Transverse colon (tissue), 4 donors: ENCODE measurements around the gene ANKRD11. TPM values are rescaled to one million over a fixed set of nuclear protein-coding genes. Genes with fewer than 3 reads are reported as not detected.

Experiments used
- DNase-seq: peaks from one replicate; pipeline ENCODE4 v3.0.0-alpha.2; 2019
- H3K27ac ChIP-seq, 4 donors: fragments of 200-600 bp; sonication (generic); 2 replicates each; pipeline ENCODE4 v1.5.1; 2016 to 2018; ENCODE audit warnings: inconsistent platforms in 4 of 4
- H3K27me3 ChIP-seq: fragments of 200-600 bp; sonication (generic); 2 replicates; pipeline ENCODE4 v1.5.1; 2017; ENCODE audit warnings: inconsistent platforms
- H3K36me3 ChIP-seq, 4 donors: fragments of 200-600 bp; sonication (generic); 2 replicates each; pipeline ENCODE4 v1.5.1; 2017 to 2019; ENCODE audit warnings: inconsistent platforms in 4 of 4
- H3K4me1 ChIP-seq, 4 donors: fragments of 200-600 bp; sonication (generic); 2 replicates each; pipeline ENCODE4 v1.5.1; 2017 to 2020; ENCODE audit warnings: inconsistent platforms in 4 of 4
- H3K4me3 ChIP-seq, 4 donors: fragments of 200-600 bp; sonication (generic); 1 replicate in 1 of 4; 2 replicates in 3 of 4; pipeline versions ENCODE4 v1.5.1 to v1.6.1; 2017 to 2019; ENCODE audit warnings: inconsistent platforms in 4 of 4
- H3K9me3 ChIP-seq, 2 donors: fragments of 200-600 bp; sonication (generic); 2 replicates each; pipeline ENCODE4 v1.5.1; 2017 to 2019; ENCODE audit warnings: inconsistent platforms in 2 of 2
- EP300 ChIP-seq: sonication (generic); formaldehyde crosslinking; IDR thresholded peaks from one replicate; pipeline ENCODE4 v1.6.1; 2017; ENCODE audit warnings: antibody characterized with exemption, low read depth
- POLR2A ChIP-seq: fragments of 450-650 bp; IDR thresholded peaks from one replicate; pipeline ENCODE4 v1.6.1; 2016; ENCODE audit warnings: antibody characterized with exemption, mild to moderate bottlenecking, moderate library complexity
- POLR2AphosphoS5 ChIP-seq, 3 donors: sonication (generic); formaldehyde crosslinking; IDR thresholded peaks; one replicate each; pipeline ENCODE4 v1.6.1; 2016; ENCODE audit warnings: antibody characterized with exemption in 3 of 3
- WGBS, 2 donors: methylation state at CpG; one replicate each; pipeline ENCODE4 v1.1.5; 2018; ENCODE audit warnings: low coverage in 1 of 2; 5-methylcytosine and 5-hydroxymethylcytosine counted together
- in situ Hi-C, 4 donors: fragments of 200-750 bp; cut with MboI; loops; one replicate each; pipeline versions ENCODE4 v1.15.0 to v1.15.1; 2017; ENCODE audit warnings: low sequenced_read_pairs in 3 of 4, low pct_ligation_motif_present in 1 of 4, low pct_unique_long_range_greater_than_20kb in 1 of 4
- intact Hi-C: fragments of 100-400 bp; cut with DNase I; formaldehyde crosslinking; loops from one replicate; pipeline ENCODE4 v1.15.1; 2023; ENCODE audit warnings: low total_unique reads
- total RNA-seq, 4 donors: library from RNA; depleted of rRNA; stranded (reverse); fragments of >200 nt; gene quantifications; one replicate each; pipeline ENCODE4 v1.1.0, GENCODE V29; 2016
- TF ChIP-seq, protein P1 (sequence below), 5 experiments: fragments of 200-600 bp in 3 of 5; fragments of 450-650 bp in 2 of 5; sonication (generic) in 3 of 5; IDR thresholded peaks; 1 replicate in 2 of 5; 2 replicates in 3 of 5; pipeline ENCODE4 v1.5.1; 2016 to 2017; ENCODE audit warnings: antibody characterized with exemption in 5 of 5, inconsistent platforms in 3 of 5, mild to moderate bottlenecking in 2 of 5, moderate library complexity in 1 of 5

The ANKRD11 gene
- total RNA-seq, 4 donors from 2014 or later, result 109 to 281 (median 142) TPM

DNA sequence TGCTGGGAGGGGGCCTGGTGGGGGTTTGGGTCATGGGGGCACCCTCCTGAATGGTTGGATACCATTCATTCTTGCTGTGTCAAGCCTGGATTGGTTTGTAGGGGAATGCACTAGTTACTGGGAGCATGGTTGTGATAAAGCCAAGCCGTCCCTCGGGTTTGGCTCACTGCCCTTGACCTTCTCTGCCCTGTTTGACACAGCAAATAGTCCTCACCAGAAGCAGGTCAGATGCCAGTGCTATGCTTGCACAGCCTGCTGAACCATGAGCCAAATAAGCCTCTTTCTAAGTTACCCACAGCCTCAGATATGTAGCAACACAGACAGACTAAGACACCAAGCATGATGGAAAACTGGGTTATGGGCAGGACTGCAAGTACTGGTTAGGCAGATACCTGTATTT lies 258.3 kb downstream of the ANKRD11 start:
- TF ChIP-seq EP300 (no peak), POLR2AphosphoS5 (IDR thresholded peaks at IDR 0.05) (no peak), POLR2A (no peak)
- TF ChIP-seq, protein P1, sequence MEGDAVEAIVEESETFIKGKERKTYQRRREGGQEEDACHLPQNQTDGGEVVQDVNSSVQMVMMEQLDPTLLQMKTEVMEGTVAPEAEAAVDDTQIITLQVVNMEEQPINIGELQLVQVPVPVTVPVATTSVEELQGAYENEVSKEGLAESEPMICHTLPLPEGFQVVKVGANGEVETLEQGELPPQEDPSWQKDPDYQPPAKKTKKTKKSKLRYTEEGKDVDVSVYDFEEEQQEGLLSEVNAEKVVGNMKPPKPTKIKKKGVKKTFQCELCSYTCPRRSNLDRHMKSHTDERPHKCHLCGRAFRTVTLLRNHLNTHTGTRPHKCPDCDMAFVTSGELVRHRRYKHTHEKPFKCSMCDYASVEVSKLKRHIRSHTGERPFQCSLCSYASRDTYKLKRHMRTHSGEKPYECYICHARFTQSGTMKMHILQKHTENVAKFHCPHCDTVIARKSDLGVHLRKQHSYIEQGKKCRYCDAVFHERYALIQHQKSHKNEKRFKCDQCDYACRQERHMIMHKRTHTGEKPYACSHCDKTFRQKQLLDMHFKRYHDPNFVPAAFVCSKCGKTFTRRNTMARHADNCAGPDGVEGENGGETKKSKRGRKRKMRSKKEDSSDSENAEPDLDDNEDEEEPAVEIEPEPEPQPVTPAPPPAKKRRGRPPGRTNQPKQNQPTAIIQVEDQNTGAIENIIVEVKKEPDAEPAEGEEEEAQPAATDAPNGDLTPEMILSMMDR (IDR thresholded peaks at IDR 0.05), result no peak
- no peak overlapping the region for H3K27ac ChIP-seq
- peaks cover 0 to 17% (median 7%) of the 10 kb centered on the region in 4 donors for H3K36me3 ChIP-seq
- no peak overlapping the region for H3K4me3 ChIP-seq
- intact Hi-C loops, result no loop called here
- no peaks in the 10 kb centered on the region for H3K27me3 ChIP-seq
- DNase-seq, result no peak
- no peaks in the 10 kb centered on the region for H3K4me1 ChIP-seq
- in situ Hi-C loops, result no loop called here
- 97% methylated on average over 2 of the region's 2 CpGs; no CpG with 5 or more reads in 1 of the 2 donors for WGBS, 2 donors
- peaks cover 1 to 6% of the 10 kb centered on the region in 2 donors for H3K9me3 ChIP-seq

DNA sequence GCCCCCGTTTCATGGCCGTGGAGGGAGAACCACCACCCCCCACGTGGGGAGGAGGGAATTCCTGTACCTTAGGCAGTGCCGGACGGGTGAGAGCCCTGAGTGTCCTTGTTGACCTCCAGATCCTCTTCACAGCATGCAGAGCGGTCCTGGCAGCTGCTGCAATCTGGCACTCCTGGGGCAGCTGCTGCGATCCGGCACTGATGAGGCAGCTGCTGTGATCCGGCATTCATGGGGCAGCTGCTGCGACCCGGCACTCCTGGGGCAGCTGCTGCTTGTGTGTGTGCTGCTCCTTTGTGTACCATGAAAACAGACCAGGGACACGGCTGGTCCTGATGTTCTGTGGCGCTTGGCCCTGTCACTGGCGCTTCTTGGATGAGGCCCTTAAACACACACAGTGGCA lies 260.1 kb downstream of the ANKRD11 start:
- Histone ChIP-seq H3K9me3 (peaks cover 6 to 7% of the 10 kb centered on the region in 2 donors), H3K4me1 (no peaks in the 10 kb centered on the region), H3K27ac (no peak overlapping the region), H3K4me3 (no peak overlapping the region), H3K27me3 (no peaks in the 10 kb centered on the region), H3K36me3 (peaks cover 0 to 36% (median 15%) of the 10 kb centered on the region in 4 donors)
- TF ChIP-seq POLR2A (no peak), POLR2AphosphoS5 (IDR thresholded peaks at IDR 0.05) (no peak), EP300 (no peak)
- TF ChIP-seq, protein P1 (IDR thresholded peaks at IDR 0.05), result no peak
- no peak for DNase-seq
- WGBS, 2 donors, result 91 to 100% methylated on average over 3 to 12 of the region's 14 CpGs
- in situ Hi-C loops (no loop called here), intact Hi-C loops (no loop called here)

DNA sequence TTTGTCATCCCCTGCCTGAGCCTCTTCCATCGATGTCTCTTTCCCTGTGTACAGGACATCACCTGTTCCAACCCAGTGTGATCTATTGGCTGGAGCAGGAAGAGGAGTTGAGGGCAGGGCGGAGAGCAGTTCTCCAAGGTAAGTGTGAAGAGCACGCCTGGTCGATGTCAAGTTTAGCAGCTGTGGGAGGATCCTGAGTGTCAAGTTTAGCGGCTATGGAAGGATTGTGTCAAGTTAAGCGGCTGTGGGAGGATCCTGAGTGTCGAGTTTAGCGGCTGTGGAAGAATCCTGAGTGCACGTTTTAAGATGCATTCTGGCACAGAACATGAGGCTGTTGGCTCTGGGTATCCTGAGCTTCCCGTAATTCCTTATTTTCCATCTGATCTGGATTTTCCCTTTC lies 265.7 kb downstream of the ANKRD11 start:
- no peak overlapping the region for H3K4me3 ChIP-seq
- in situ Hi-C loops (loop anchor here in 3 of 4 donors (25.0 kb wide), 3 partner anchors 287 to 487 kb away; partner anchors contain the start of genes APRT (in 1 of the 3) and CDT1 (in 1 of the 3)), intact Hi-C loops (no loop called here)
- 80 to 95% methylated on average over 2 to 10 of the region's 10 CpGs for WGBS, 2 donors
- no peak overlapping the region for H3K27ac ChIP-seq
- TF ChIP-seq EP300 (no peak), POLR2AphosphoS5 (IDR thresholded peaks at IDR 0.05) (no peak), POLR2A (no peak)
- TF ChIP-seq, protein P1 (IDR thresholded peaks at IDR 0.05), result no peak
- peaks cover 0 to 50% (median 18%) of the 10 kb centered on the region in 4 donors for H3K36me3 ChIP-seq
- no peak for DNase-seq
- peaks cover 0 to 2% (median 0%) of the 10 kb centered on the region in 4 donors for H3K4me1 ChIP-seq
- peaks cover 6 to 7% of the 10 kb centered on the region in 2 donors for H3K9me3 ChIP-seq
- H3K27me3 ChIP-seq, result no peaks in the 10 kb centered on the region

DNA sequence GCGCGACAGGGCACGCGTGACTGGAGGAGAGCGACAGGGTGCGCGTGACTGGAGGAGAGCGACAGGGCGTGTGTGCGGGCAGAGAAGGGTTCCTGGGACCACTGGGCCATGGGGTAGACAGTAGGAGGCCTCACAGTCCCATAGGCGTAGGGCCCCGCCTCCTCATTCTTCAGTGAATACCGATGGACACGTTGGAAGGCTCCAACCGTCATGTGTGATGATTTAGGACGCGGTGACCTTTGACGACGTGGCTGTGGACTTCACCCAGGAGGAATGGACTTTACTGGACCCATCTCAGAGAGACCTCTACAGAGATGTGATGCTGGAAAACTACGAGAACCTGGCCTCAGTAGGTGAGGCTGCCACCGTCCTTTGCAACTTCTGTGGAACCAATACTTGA lies 267.4 kb downstream of the ANKRD11 start:
- Histone ChIP-seq H3K27me3 (no peaks in the 10 kb centered on the region), H3K36me3 (peaks cover 0 to 41% (median 15%) of the 10 kb centered on the region in 4 donors), H3K4me3 (no peak overlapping the region), H3K27ac (no peak overlapping the region), H3K4me1 (peaks cover 6 to 19% (median 8%) of the 10 kb centered on the region in 4 donors), H3K9me3 (peaks cover 6 to 7% of the 10 kb centered on the region in 2 donors)
- intact Hi-C loops, result no loop called here
- WGBS, 2 donors, result 93 to 96% methylated on average over 12 to 21 of the region's 21 CpGs
- DNase-seq, result no peak
- TF ChIP-seq EP300, result no peak
- no peak for TF ChIP-seq POLR2A
- TF ChIP-seq POLR2AphosphoS5 (IDR thresholded peaks at IDR 0.05), result no peak
- TF ChIP-seq, protein P1 (IDR thresholded peaks at IDR 0.05), result no peak
- in situ Hi-C loops, result loop anchor here in 3 of 4 donors (25.0 kb wide), 3 partner anchors 286 to 486 kb away; partner anchors contain the start of genes APRT (in 1 of the 3) and CDT1 (in 1 of the 3)
